Coronary artery (tissue), 2 donors: ENCODE measurements around the gene FST.

Experiments
- DNase-seq: peaks from one replicate; pipeline ENCODE4 v3.0.0-alpha.2; 2017; ENCODE audit warnings: low spot score
- H3K27ac ChIP-seq, 2 donors: fragments of 200-600 bp; sonication (generic); one replicate each; pipeline ENCODE4 v1.5.1; 2016 to 2019
- H3K4me3 ChIP-seq: fragments of 200-600 bp; sonication (generic); 2 replicates; pipeline ENCODE4 v1.5.1; 2016; ENCODE audit warnings: mild to moderate bottlenecking, moderate library complexity
- TF ChIP-seq, protein P1 (sequence below): fragments of 200-600 bp; sonication (generic); IDR thresholded peaks from one replicate; pipeline ENCODE4 v1.5.1; 2019; ENCODE audit warnings: antibody characterized with exemption

The FST gene, protein sequence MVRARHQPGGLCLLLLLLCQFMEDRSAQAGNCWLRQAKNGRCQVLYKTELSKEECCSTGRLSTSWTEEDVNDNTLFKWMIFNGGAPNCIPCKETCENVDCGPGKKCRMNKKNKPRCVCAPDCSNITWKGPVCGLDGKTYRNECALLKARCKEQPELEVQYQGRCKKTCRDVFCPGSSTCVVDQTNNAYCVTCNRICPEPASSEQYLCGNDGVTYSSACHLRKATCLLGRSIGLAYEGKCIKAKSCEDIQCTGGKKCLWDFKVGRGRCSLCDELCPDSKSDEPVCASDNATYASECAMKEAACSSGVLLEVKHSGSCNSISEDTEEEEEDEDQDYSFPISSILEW

DNA sequence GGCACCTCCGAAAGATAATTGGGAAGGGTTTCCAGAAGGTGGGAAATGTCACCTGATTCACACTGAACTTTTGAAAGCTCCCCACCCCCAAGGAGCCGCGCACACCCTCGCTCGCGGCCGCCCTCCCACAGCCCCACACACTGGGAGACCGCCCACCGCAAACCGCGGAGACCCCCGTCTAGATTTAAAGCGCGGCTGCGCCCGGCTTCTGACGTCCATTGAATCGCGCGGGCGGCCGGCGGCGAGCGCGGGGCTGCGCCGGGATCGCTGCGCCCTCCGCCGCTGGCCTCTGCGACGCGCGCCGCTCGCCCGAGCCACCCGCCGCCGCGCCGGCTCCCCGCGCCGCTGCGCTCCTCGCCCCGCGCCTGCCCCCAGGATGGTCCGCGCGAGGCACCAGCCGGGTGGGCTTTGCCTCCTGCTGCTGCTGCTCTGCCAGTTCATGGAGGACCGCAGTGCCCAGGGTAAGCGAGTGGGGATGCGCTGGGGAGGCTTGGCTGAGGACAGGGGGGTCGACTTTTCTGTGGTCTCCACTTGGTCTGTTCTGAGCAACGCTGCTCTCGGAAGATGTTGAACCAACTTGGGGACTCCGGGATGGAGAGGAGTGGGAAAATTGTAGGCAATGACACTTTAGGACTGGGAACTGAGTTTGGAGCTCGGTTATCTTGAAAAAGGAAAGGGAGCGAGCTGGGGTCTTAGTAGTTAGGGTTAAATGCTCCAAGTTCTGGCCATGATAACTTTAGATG is at the start of gene FST:
Gene FST, plus strand, starts transcription at position 214 of the 743 bp plus-strand sequence. Its CDS starts 163 bp downstream, at position 377.
- TF ChIP-seq, protein P1, sequence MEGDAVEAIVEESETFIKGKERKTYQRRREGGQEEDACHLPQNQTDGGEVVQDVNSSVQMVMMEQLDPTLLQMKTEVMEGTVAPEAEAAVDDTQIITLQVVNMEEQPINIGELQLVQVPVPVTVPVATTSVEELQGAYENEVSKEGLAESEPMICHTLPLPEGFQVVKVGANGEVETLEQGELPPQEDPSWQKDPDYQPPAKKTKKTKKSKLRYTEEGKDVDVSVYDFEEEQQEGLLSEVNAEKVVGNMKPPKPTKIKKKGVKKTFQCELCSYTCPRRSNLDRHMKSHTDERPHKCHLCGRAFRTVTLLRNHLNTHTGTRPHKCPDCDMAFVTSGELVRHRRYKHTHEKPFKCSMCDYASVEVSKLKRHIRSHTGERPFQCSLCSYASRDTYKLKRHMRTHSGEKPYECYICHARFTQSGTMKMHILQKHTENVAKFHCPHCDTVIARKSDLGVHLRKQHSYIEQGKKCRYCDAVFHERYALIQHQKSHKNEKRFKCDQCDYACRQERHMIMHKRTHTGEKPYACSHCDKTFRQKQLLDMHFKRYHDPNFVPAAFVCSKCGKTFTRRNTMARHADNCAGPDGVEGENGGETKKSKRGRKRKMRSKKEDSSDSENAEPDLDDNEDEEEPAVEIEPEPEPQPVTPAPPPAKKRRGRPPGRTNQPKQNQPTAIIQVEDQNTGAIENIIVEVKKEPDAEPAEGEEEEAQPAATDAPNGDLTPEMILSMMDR: no peak
- no peak for DNase-seq
- peak within 1 kb of the TSS; percentile 82 for H3K4me3 ChIP-seq
- peak within 1 kb of the TSS; percentile 57 to 86 for H3K27ac ChIP-seq

DNA sequence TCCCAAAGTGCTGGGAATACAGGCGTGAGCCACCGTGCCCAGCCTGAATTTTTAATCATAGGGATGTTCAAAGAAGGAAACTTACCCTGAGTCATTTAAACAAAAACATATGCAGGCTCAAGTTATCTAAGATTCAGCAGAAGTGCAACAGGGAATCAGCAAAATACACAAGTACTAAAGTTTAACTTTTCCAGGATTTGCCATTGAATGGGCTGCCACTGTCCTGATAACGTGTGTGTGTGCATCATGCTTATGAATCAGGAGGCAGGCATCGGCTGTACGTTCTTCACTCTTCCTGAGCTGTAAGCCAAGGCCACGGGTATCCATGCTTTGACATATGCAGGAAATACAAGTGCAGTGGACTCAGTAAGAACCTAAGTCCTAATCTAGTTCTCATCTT is 48.8 kb upstream of the FST start:
- DNase-seq: no peak
- Histone ChIP-seq H3K27ac (no peak overlapping the region), H3K4me3 (no peak overlapping the region)
- TF ChIP-seq, protein P1: no peak

DNA sequence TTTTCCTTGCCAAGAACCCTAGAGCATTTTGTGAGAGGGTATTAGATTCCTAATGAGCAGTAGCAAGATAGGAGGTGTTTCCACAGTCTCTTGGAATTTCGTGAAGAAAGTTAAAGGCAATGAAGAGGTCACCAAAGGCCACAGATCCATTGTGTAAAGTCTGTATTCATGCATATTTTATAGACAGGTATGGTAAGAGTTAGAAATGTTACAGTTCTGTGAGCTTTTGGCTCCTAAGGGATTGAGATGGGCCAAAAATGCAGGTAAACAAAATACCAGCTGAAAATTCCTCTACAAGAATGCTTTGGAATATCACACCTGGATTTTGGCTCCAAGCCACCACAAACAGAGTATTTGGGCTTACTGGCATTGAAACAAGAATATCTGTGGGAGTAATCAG is 47.4 kb upstream of the FST start:
- DNase-seq: no peak
- TF ChIP-seq, protein P1: no peak
- Histone ChIP-seq H3K4me3 (no peak overlapping the region), H3K27ac (no peak overlapping the region)

DNA sequence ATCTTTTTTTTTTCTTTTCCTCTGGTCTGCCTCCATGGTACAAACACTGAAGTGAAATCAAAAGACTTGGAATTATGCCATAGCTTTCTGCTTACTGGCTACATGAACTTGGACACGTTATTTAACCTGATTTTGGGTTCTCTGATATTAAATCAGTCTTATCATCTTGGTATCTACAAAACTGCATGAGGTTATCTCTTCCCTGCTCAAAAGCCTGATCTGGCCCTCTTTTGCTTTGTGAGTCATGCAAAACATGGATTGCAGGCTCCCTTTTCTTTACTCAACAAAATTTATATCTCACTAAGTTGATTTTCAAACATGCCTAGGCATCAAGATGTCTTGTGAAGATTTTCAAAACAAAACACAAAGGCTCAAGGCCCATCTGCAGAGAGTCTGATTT is 45.9 kb upstream of the FST start:
- no peak overlapping the region for H3K4me3 ChIP-seq
- no peak overlapping the region for H3K27ac ChIP-seq
- no peak for DNase-seq
- TF ChIP-seq, protein P1: no peak

DNA sequence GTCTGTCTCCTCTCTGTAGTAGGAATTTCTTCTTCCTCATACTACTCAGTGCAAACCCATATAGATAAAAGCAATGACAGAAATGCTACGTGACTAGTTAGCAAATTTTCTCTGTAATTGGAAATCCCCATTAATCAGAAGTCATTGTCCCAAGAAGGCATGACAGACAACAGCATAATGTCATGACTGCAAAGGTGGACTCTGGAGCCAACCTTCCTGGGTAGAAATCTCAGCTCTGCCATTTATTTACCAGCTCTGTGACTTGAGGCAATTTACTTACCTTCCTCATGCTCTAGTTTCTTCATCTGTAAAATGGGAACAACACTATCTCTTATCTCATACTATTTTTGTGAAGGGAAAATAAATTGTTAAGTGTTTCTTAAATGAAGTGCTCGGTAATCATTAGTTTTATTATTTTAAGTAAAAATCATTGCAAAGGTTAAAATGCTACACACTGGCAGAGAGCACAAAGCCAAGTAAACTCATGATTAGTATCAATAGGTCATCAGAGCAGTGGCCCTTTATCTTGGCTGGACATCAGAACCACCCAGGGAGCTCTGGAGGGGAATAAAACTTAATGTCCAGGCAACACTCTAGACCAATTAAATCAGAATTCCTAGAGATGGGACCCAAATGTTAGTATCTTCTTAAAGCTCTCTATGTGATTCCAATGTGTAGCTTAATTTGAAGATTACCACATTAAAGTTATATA is 43.8 kb upstream of the FST start:
- DNase-seq: no peak
- no peak overlapping the region for H3K27ac ChIP-seq
- no peak overlapping the region for H3K4me3 ChIP-seq
- TF ChIP-seq, protein P1: no peak

DNA sequence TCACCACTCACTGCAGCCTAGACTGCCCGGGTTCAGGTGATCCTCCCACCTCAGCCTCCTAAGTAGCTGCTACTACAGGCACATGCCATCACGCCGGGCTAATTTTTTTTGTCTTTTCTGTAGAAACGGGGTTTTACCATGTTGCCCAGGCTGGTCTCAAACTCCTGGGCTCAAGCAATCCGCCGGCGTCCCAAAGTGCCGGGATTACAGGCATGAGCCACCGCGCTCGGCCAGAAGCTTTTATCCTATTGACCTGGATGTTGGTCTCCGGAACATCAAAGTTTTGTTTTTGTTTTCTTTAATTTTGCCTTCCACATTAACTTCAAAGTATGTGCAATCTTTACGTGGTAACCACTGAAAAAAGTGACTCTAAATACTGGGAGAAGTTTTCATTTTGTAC is 42.4 kb upstream of the FST start:
- no peak overlapping the region for H3K27ac ChIP-seq
- DNase-seq: no peak
- TF ChIP-seq, protein P1: no peak

More for the DNA sequence above, 42.4 kb upstream of the FST start:
- no peak overlapping the region for H3K4me3 ChIP-seq
